WERI-Rb-1 (cell line): ENCODE measurements around the gene FZD4.
"Not testable (repeated sequence)": the region's sequence is repeated elsewhere in the genome, so short reads cannot be mapped to it uniquely, and the experiment has no call there.

ENCODE experiments used
- DNase-seq: peaks from one replicate; pipeline ENCODE4 v3.0.0-alpha.2; 2020
- H3K27ac ChIP-seq: fragments of 250-450 bp; sonication (Bioruptor Pico); 2 replicates; pipeline ENCODE4 v1.5.1; 2020; ENCODE audit warnings: mild to moderate bottlenecking, moderate library complexity
- H3K27me3 ChIP-seq: fragments of 250-450 bp; sonication (Bioruptor Pico); 2 replicates; pipeline ENCODE4 v1.5.1; 2021; ENCODE audit warnings: mild to moderate bottlenecking, low read depth, moderate library complexity; ENCODE audit not compliant: insufficient read depth, severe bottlenecking
- H3K36me3 ChIP-seq: fragments of 250-450 bp; sonication (Bioruptor Pico); 2 replicates; pipeline ENCODE4 v1.5.1; 2020; ENCODE audit warnings: mild to moderate bottlenecking, moderate library complexity
- H3K4me3 ChIP-seq: 2 replicates; pipeline ENCODE4 v1.5.1; 2011; ENCODE audit warnings: low read depth, mild to moderate bottlenecking, control low read depth, low read length
- H3K9me3 ChIP-seq: fragments of 250-450 bp; sonication (Bioruptor Pico); 2 replicates; pipeline ENCODE4 v1.5.1; 2021; ENCODE audit warnings: mild to moderate bottlenecking, moderate library complexity; ENCODE audit not compliant: severe bottlenecking
- CTCF ChIP-seq: IDR thresholded peaks from 2 replicates; pipeline ENCODE4 v1.5.1; 2011; ENCODE audit warnings: low read depth, mild to moderate bottlenecking, control low read depth, inconsistent platforms, low read length

FZD4 gene

DNA sequence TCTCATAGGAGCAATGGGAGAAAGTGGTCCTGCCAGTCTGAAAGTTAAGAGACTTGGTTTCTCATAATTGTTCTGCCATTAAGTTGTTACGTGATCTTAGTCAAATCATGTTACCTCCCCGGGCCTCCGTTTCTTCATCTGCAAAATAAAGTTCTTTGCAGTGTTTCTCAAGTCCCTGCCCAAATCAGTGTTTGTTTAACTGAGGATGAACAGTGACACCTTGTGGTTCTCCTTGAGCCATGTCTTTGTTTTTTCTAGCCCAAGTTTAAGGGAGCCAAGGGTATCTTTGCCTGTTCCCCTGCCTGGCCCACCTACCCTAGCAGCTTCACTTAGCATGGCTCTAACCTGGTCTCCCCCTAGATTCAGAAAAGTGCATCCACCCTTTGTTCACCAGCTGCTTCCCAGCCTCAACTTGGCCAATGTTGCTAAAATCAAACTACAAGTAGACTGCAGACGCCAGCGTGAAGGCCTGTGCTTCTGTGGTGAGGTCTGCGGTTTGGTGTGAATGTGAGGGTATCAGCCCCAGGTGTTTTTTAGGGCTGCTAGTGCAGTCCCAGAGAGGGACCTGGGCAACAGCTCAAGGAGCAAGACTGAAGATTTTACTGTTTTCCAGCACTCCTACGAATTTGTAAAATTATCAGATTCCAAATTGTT is 35.5 kb downstream of the FZD4 start:
- Histone ChIP-seq H3K36me3 (no peaks in the 10 kb centered on the region), H3K27ac (no peak overlapping the region), H3K27me3 (no peaks in the 10 kb centered on the region), H3K9me3 (no peaks in the 10 kb centered on the region), H3K4me3 (no peak overlapping the region)
- TF ChIP-seq CTCF = peak; percentile 73
- DNase-seq = peak; percentile 29

- Histone ChIP-seq H3K4me3 (no peak overlapping the region), H3K27ac (no peak overlapping the region), H3K9me3 (no peaks in the 10 kb centered on the region), H3K27me3 (no peaks in the 10 kb centered on the region), H3K36me3 (no peaks in the 10 kb centered on the region)
- no peak for TF ChIP-seq CTCF
- no peak for DNase-seq
Observed at GRCh38 chr11:86918973-86919372, 36.2 kb downstream of the FZD4 start.

- no peak overlapping the region for H3K4me3 ChIP-seq
Observed at GRCh38 chr11:86918496-86918895, 36.7 kb downstream of the FZD4 start.

GRCh38 chr11:86917589-86917988 is 37.6 kb downstream of the FZD4 start:
- no peak for TF ChIP-seq CTCF
- no peaks in the 10 kb centered on the region for H3K36me3 ChIP-seq
- H3K27ac ChIP-seq = no peak overlapping the region

More at GRCh38 chr11:86918496-86918895, 36.7 kb downstream of the FZD4 start:
- no peak for DNase-seq
- H3K36me3 ChIP-seq = no peaks in the 10 kb centered on the region
- no peaks in the 10 kb centered on the region for H3K9me3 ChIP-seq
- no peak overlapping the region for H3K27ac ChIP-seq
- H3K27me3 ChIP-seq = no peaks in the 10 kb centered on the region
- TF ChIP-seq CTCF = no peak

DNA sequence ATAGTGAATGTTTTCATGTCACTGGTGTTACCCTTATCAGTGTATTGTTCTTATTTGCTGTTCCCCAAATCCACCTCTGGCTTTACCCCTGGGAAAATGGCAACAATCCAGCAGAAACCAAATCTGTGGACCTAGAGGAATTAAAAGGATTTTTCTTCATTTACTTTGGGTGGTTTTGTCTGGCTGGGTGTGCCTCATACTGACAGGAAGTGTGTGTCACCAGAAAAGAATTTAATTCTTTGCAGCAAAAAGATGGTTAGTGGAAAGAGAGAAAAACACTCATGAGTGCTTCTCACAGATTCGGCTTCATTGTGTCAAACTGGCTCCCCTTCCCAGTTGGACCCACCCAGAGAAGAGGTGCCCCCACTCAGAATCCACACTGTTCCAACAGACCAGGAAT is 38.9 kb downstream of the FZD4 start:
- H3K9me3 ChIP-seq = no peaks in the 10 kb centered on the region
- H3K27ac ChIP-seq = no peak overlapping the region
- no peaks in the 10 kb centered on the region for H3K27me3 ChIP-seq
- no peak for TF ChIP-seq CTCF
- no peaks in the 10 kb centered on the region for H3K36me3 ChIP-seq
- H3K4me3 ChIP-seq = no peak overlapping the region
- no peak for DNase-seq

More at GRCh38 chr11:86917589-86917988, 37.6 kb downstream of the FZD4 start:
- Histone ChIP-seq H3K27me3 (no peaks in the 10 kb centered on the region), H3K9me3 (no peaks in the 10 kb centered on the region), H3K4me3 (no peak overlapping the region)
- no peak for DNase-seq

- not testable (repeated sequence) for H3K36me3 ChIP-seq, H3K27ac ChIP-seq, DNase-seq, H3K9me3 ChIP-seq, H3K27me3 ChIP-seq, H3K4me3 ChIP-seq
Observed at GRCh38 chr11:86915850-86916249, 39.3 kb downstream of the FZD4 start.
